Fibroblast of the aortic adventitia (primary cell): ENCODE results near the gene FARP1. TPM values are rescaled to one million over a fixed set of nuclear protein-coding genes. Genes with fewer than 3 reads are reported as not detected.

ENCODE experiments used
- DNase-seq: peaks from one replicate; pipeline ENCODE4 v3.0.0-alpha.2; 2010; ENCODE audit warnings: low read depth
- H3K4me3 ChIP-seq: 2 replicates; pipeline ENCODE4 v1.5.1; 2011; ENCODE audit warnings: low read depth, mild to moderate bottlenecking, control low read depth, low read length, moderate library complexity
- total RNA-seq: library from RNA; depleted of rRNA; stranded (reverse); fragments of >200 nt; gene quantifications from 2 replicates; pipeline ENCODE4 v1.2.3, GENCODE V29; 2012; ENCODE audit warnings: low replicate concordance
- TF ChIP-seq, protein P1 (sequence below): IDR thresholded peaks from 2 replicates; pipeline ENCODE4 v1.5.1; 2011; ENCODE audit warnings: mild to moderate bottlenecking, low read length, control low read depth, inconsistent platforms; ENCODE audit not compliant: insufficient read depth

Gene FARP1
- total RNA-seq, 1 donor: 16.2 TPM

DNA sequence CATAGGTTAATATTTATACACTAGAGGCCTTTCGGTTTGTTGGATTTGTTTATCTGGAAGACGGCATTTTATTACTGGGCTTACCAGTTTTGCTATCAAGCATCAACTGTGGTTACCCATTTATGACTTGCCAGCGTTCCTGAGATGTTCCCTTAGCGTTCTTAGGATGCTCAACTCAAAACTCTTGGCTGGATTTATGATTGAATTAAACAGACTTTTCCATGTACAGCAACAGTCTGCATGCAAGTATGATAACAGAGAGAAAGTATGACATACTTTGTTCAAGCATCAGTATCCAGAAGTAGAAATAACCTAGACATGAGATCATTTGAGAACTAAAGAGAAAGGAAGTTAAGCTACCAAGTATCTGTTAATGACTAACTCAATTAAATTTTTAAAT lies 64.1 kb downstream of the FARP1 start:
- no peak overlapping the region for H3K4me3 ChIP-seq
- DNase-seq: peak; percentile 77
- TF ChIP-seq, protein P1, sequence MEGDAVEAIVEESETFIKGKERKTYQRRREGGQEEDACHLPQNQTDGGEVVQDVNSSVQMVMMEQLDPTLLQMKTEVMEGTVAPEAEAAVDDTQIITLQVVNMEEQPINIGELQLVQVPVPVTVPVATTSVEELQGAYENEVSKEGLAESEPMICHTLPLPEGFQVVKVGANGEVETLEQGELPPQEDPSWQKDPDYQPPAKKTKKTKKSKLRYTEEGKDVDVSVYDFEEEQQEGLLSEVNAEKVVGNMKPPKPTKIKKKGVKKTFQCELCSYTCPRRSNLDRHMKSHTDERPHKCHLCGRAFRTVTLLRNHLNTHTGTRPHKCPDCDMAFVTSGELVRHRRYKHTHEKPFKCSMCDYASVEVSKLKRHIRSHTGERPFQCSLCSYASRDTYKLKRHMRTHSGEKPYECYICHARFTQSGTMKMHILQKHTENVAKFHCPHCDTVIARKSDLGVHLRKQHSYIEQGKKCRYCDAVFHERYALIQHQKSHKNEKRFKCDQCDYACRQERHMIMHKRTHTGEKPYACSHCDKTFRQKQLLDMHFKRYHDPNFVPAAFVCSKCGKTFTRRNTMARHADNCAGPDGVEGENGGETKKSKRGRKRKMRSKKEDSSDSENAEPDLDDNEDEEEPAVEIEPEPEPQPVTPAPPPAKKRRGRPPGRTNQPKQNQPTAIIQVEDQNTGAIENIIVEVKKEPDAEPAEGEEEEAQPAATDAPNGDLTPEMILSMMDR: no peak

DNA sequence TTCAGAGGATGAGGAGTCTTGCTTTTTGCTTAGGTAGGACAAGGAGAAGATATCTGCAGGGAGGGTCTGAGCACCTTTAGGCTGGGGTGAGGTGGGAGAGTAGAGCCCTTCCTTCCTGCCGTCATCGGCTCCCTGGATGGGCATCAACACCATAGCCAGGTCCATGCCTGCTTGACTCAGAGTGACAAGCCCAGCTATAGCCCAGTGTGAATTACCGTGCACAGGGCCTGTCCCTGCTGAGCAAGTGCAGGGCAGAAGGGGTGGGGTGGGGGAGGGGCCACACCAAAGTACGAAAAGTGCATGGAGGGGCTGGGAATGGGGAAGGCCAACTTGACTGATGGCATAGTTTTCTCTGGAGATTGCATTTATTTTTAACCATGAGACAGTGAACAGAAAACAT lies 64.5 kb downstream of the FARP1 start:
- TF ChIP-seq, protein P1: no peak
- no peak for DNase-seq
- H3K4me3 ChIP-seq: no peak overlapping the region

DNA sequence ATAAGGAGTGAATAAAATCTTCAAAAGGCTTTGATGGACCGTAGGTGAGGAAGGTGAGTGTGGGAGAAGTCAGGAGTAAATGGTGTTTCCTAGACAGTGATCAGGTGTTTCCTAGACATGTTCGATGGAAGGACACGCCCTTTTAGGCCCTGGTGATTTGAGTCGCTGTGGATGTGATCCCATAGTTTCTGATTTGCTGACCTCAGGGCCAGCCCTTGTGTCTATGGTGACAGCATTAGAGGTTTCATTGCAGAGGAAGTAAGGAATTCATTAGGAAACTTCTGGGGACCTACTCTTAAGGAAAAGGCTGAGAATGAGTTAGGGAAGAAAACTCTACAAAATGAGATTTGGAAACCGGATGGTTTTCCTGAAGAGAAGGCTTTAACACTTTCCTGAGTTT lies 65.7 kb downstream of the FARP1 start:
- no peak overlapping the region for H3K4me3 ChIP-seq
- no peak for DNase-seq
- TF ChIP-seq, protein P1: no peak

DNA sequence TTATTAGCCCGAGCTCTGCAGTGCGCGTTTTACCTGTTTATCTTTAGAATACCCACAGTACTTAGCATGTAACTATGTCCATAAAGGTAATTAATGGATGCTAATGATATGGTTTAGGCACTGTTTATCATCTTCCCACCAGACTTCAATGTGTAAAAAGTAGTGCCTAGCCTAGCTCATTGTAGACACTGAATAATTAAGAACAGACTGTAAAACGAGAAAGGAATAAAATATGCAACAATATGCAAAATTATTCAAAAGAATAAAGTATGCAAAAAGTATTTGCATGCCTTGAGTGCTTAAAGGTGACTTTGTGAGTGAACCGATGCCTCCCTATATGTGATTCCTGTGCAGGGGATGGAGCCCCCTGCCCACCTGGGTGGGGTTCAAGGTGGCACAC lies 69.9 kb downstream of the FARP1 start:
- TF ChIP-seq, protein P1: no peak
- no peak overlapping the region for H3K4me3 ChIP-seq
- DNase-seq: no peak

DNA sequence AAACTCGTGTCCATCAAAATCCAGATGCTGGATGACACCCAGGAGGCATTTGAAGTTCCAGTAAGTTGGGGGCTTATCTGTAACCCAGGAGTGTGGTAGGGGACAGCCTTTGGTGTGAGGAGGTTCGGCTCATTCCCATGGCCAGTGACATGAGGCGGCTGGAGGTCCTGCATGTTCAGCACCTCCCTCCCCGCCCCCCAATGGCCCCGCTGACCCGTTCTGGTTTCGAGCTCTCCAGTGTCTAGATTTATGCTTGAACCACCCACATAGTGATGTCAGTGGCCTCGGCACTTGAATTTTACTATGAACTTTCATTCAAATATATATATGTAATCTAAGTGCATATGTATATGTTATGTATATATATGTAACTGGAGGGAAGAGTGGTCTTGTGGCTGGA lies 70.5 kb downstream of the FARP1 start:
- TF ChIP-seq, protein P1: no peak
- H3K4me3 ChIP-seq: no peak overlapping the region
- no peak for DNase-seq

DNA sequence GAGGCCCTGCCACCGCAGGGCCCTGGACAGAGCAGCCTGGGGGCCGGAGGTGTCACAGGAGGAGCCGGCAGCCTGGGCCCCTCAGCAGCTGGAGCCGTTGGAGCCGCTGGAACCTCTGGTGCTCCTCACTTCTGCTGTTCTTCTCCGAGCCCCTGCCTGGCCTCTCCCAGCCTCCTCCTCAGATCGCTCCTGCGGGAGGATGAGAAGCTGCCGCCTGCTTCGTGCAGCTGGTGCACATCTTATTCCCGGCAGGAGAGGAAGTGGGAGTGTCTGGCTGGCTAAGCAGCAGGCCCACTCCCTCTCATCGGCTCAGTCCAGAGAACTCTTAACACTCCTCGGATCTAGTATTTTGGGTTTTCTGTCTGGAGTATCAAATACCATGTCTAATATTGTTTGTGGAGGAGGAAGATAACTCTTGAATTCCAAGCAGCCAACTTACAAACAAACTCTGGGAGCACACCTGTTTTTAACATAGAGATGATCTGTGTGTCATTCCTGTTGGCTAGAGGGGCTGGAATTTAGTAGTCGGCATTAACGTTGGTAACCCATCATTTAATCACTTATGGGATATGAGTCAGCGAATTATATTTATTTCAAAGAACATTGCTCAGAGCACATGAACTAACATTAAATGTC lies 71.2 kb downstream of the FARP1 start:
- peak; percentile 43 for DNase-seq
- TF ChIP-seq, protein P1: no peak
- H3K4me3 ChIP-seq: no peak overlapping the region

DNA sequence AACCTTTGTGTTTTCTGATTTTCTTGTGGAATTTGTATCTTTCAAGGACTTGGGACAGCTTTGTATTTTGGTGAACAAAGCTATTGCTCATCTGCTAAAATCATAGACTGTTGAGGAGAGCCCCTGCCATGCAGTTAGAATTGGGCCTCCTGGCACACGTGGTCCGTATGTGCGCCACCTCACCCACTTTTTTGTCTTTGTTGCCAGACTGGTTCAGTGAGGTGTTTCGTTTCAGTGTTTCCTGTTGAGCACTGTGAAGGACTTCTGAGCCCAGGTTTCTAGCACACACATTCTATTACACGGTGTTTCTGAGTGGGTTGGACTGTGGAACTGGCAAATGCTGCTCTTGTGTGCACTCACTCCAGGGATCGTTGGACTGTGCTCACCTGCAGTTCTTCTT lies 71.8 kb downstream of the FARP1 start:
- no peak for DNase-seq
- TF ChIP-seq, protein P1: no peak
- no peak overlapping the region for H3K4me3 ChIP-seq
